Karpas-422 (cell line): ENCODE data around the gene ZNF556. TPM values are rescaled to one million over a fixed set of nuclear protein-coding genes. Genes with fewer than 3 reads are reported as not detected.

Experiments used
- total RNA-seq: library from RNA; depleted of rRNA; stranded (reverse); fragments of >200 nt; shearing (Covaris generic); gene quantifications from 2 replicates; pipeline ENCODE4 v1.2.3, GENCODE V29; 2014; ENCODE audit warnings: low replicate concordance; rRNA removed

ZNF556 gene
- total RNA-seq, 1 experiment from 2014 or later, result not detected

Other genes with a start within 250 kb of the ZNF556 start
- 0.19 and 1.3 TPM in 2 replicates for gene GNG7, start 164.6 kb upstream of the ZNF556 start, total RNA-seq
- not detected in 2 replicates for gene DIRAS1, start 146.0 kb upstream of the ZNF556 start, total RNA-seq
- 28.6 and 55.3 TPM in 2 replicates for gene SLC39A3, start 127.3 kb upstream of the ZNF556 start, total RNA-seq
- 31.2 and 55.8 TPM in 2 replicates for gene SGTA, start 84.1 kb upstream of the ZNF556 start, total RNA-seq
- 57.0 and 148 TPM in 2 replicates for gene THOP1, start 81.8 kb upstream of the ZNF556 start, total RNA-seq
- 2.6 and 4.0 TPM in 2 replicates for gene ZNF554, start 47.5 kb upstream of the ZNF556 start, total RNA-seq
- 1.4 TPM in 2 replicates for gene ZNF555, start 25.9 kb upstream of the ZNF556 start, total RNA-seq
- gene ZNF57, start 33.6 kb downstream of the ZNF556 start, total RNA-seq, result 1.0 and 3.3 TPM in 2 replicates
- not detected in 2 replicates for gene ZNF77, start 77.6 kb downstream of the ZNF556 start, total RNA-seq
- 3.4 and 5.0 TPM in 2 replicates for gene TLE6, start 110.2 kb downstream of the ZNF556 start, total RNA-seq
- not detected in 2 replicates for gene TLE2, start 161.9 kb downstream of the ZNF556 start, total RNA-seq
- gene TLE5, start 195.2 kb downstream of the ZNF556 start, total RNA-seq, result 146 and 233 TPM in 2 replicates
- 0.58 and 2.6 TPM in 2 replicates for gene GNA11, start 227.0 kb downstream of the ZNF556 start, total RNA-seq